GM21529 (cell line): ENCODE data around the gene RASD2.

Source experiments
- ATAC-seq: cut with Tn5 transposase; IDR thresholded peaks from one replicate; pipeline ENCODE4 v1.9.1; 2021; ENCODE audit not compliant: unreplicated experiment

The RASD2 gene

DNA sequence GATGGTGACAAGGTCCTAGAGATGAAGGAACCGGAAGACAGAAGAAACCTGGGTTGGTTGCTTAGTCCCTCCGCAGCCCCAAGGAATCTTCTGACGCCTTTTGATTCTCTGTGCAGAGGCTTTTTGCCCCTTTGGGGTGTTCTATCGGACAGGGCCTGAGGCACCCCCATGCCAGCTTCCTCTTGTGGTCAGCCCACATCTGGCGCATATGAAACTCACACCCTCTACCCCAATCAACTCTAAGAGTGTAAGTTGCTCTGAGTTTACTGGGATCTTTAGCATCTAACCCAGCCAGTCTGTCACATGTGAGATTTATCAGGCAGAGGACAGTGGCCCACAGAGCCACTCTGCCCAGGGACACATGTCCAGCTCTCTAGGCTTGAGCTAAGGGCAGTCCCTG is 17.4 kb downstream of the RASD2 start:
- ATAC-seq = no peak

DNA sequence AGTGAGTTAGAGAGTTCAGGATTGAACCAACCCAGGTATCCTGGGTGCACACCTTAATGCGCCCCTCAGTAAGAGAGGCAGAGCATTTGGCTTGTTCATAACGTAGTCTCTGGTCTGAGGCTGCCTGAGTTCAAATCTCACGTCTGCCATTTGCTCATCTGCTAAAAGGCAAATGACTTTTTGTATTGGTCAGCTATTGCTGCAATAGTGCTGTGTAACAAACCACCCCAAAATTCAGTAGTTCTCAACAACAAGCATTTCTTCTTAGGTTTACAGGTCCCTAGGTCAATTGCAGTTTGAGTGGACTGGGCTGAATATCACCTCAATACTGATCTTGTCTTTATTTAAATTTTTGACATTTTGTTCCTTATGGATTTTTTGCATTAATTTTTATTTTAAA is 18.1 kb downstream of the RASD2 start:
- no peak for ATAC-seq

DNA sequence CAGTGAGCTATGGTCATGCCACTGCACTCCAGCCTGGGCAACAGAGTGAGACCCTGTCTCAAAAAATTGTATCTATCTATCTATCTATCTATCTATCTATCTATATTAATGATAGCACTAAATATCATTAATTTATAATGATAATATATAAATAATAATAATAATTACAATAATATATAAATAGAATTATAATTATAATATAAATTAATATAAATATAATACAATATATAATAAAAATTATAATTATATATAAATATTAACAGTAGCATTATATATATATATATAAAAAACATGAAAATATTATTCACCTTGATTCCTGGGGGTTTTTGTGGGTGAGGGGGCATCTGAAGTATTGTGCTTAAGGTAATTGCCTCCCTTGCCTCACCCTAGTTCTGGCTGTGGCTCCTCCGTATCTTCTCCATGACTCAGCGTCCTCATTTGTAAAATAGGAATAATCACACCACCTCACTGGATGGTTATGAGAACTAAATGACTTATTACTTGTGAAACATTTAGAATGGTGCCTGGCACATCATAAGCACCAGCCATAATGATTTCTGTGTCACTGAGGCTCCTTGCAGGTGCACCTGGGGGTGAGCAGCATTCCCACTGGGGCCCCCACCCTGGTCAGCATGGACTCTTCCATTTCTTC is 18.8 kb downstream of the RASD2 start:
- no peak for ATAC-seq

- ATAC-seq = no peak
Observed at GRCh38 chr22:35560366-35560765, 19.7 kb downstream of the RASD2 start.

DNA sequence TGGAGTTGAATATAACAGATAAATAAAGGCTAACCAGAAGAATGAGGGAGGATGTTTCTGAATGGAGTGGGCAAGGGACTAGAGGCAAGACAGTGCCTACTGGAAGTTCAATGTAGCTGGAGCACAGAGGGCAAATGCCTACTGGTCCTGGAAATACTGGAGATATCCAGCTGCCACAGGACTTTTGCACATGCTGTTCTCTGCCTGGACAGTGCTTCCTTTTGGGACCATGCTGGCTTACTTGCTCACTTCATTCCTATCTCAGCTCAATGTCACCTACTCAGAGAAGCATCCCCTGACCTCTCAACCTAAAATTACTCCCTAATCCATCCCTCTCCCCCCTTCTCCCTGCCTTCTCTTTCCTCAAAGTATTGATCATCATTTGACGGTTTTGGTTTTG is 20.2 kb downstream of the RASD2 start:
- no peak for ATAC-seq

DNA sequence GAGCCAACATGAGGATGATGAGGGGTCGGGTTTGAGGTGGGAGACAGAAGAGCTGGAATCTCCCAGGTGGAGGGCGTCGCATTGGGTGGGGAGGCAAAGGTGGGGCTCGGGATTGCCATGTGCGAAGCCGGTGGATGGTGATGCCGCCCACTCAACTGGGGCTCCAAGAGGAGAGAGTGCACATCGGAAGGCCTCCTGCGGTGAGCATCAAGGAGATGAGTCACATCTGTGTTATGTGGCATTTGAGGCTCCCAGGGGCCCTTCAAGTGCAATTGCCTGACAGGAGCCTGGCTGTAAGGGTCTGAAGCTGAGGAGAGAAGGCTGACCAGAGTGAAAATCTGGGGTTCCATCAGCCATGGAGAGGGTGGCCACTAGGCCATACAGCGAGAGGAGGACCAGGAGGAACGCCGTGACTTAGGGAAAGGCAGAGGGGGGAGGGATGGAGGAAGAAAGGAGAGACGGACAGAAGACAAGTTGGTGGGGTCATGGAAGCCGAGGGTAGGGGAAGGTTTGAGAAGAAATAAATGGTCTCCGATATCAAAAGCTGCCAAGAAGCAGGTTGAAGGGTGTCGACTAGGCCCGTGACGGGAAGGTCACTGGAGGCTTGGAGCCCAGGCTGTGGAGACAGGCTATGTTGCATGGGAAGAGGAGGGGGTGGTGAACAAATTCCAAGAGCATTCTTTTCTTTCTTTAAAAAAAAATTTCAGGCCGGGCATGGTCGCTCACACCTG is 21.3 kb downstream of the RASD2 start:
- ATAC-seq = no peak

- no peak for ATAC-seq
Observed at GRCh38 chr22:35563211-35563610, 22.6 kb downstream of the RASD2 start.

- ATAC-seq = no peak
Observed at GRCh38 chr22:35564975-35565867, 24.6 kb downstream of the RASD2 start.

GRCh38 chr22:35567351-35568141 is 26.9 kb downstream of the RASD2 start:
- ATAC-seq = no peak

- no peak for ATAC-seq
Observed at GRCh38 chr22:35568751-35569739, 28.4 kb downstream of the RASD2 start.

GRCh38 chr22:35569916-35570315 is 29.3 kb downstream of the RASD2 start:
- no peak for ATAC-seq

GRCh38 chr22:35570686-35571194 is 30.1 kb downstream of the RASD2 start:
- no peak for ATAC-seq

GRCh38 chr22:35572556-35572955 is 31.9 kb downstream of the RASD2 start:
- no peak for ATAC-seq

GRCh38 chr22:35575116-35575748 is 34.6 kb downstream of the RASD2 start:
- ATAC-seq = no peak

DNA sequence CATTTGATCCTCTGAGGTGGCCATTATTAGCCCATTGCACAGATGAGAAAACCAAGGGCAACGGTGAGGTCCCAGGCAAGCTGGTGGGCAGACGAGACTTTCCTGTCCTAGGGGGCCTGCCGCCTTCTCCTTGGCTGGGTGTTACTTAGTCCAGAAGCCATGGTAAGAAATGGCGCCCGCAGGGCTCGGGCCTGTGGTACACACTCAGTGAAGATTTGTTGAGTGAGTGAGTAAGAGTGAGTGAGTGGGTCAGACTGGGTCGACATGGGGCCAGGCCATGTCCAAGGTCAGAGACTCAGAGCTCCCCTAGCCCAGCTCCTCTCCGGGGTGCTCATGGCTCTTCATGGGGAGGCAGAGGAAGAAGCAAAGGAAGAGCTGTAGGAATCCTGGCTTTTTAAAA is 36.0 kb downstream of the RASD2 start:
- no peak for ATAC-seq

- no peak for ATAC-seq
Observed at GRCh38 chr22:35577799-35578659, 37.4 kb downstream of the RASD2 start.

- no peak for ATAC-seq
Observed at GRCh38 chr22:35578836-35579575, 38.4 kb downstream of the RASD2 start.
